A549 (cell line): ENCODE measurements around the gene LSM7. TPM values are rescaled to one million over a fixed set of nuclear protein-coding genes. Genes with fewer than 3 reads are reported as not detected.

ENCODE experiments used
- ATAC-seq, 2 experiments: fragments of 200-7000 bp in 1 of 2; fragments of >200 bp in 1 of 2; cut with Nextera tagmentation in 1 of 2; cut with Tn5 transposase in 1 of 2; 3 replicates each; pipeline versions ENCODE4 v1.8.0 to v1.9.1; 2018 to 2020; ENCODE audit warnings: mild to moderate bottlenecking in 1 of 2, moderate library complexity in 1 of 2
- CTCF ChIA-PET: fragments of 300-600 bp; sonication (Branson Sonifier 250); formaldehyde crosslinking; extraction: SDS; loops from one replicate; lab custom pipeline; 2021; ENCODE audit warnings: antibody characterized with exemption, inconsistent platforms; lab: Yijun Ruan, JAX
- POLR2A ChIA-PET: fragments of 350-600 bp; formaldehyde crosslinking; extraction: SDS; loops from one replicate; lab custom pipeline; 2021; ENCODE audit warnings: antibody characterized with exemption, inconsistent platforms; lab: Yijun Ruan, JAX
- DNase-seq, 2 experiments: peaks; one replicate each; pipeline versions ENCODE4 v3.0.0 to v3.0.0-alpha.2; 2011 to 2016; ENCODE audit warnings: low read depth in 1 of 2, low spot score in 1 of 2
- FAIRE-seq: peaks from 2 replicates; lab custom pipeline; 2011; peaks lifted over from hg19 to GRCh38; lab: Jason Lieb, UNC
- H3K27ac ChIP-seq, 2 experiments: fragments of >200 bp; sonication (Bioruptor Twin); formaldehyde crosslinking; 3 replicates each; pipeline ENCODE4 v1.5.1; 2016 to 2017
- H3K4me1 ChIP-seq: fragments of >200 bp; sonication (Bioruptor Twin); formaldehyde crosslinking; 3 replicates; pipeline ENCODE4 v1.6.1; 2016
- H3K4me2 ChIP-seq: fragments of >200 bp; sonication (Bioruptor Twin); formaldehyde crosslinking; 3 replicates; pipeline ENCODE4 v1.6.1; 2016
- H3K4me3 ChIP-seq: fragments of >200 bp; sonication (Bioruptor Twin); formaldehyde crosslinking; 3 replicates; pipeline ENCODE4 v1.5.1; 2016
- H3K9me3 ChIP-seq: fragments of >200 bp; sonication (Bioruptor Twin); formaldehyde crosslinking; 3 replicates; pipeline ENCODE4 v1.6.1; 2016
- BHLHE40 ChIP-seq: IDR thresholded peaks from 2 replicates; pipeline ENCODE4 v1.6.1; 2012; ENCODE audit warnings: low read depth, low read length, inconsistent platforms
- EHF ChIP-seq: fragments of 250-450 bp; sonication (Bioruptor Pico); IDR thresholded peaks from 2 replicates; pipeline ENCODE4 v1.5.0; 2020; ENCODE audit warnings: mild to moderate bottlenecking
- EHMT2 ChIP-seq: fragments of 200-600 bp; sonication (generic); IDR thresholded peaks from 2 replicates; pipeline ENCODE4 v1.6.1; 2016; ENCODE audit warnings: antibody characterized with exemption, low read depth, mild to moderate bottlenecking, moderate library complexity
- FOXS1 ChIP-seq: fragments of 250-450 bp; sonication (Bioruptor Pico); IDR thresholded peaks from 2 replicates; pipeline ENCODE4 v1.5.0; 2020; ENCODE audit warnings: mild to moderate bottlenecking, moderate library complexity
- HOXA7 ChIP-seq: fragments of 250-450 bp; sonication (Bioruptor Pico); IDR thresholded peaks from 2 replicates; pipeline ENCODE4 v1.5.0; 2020; ENCODE audit warnings: mild to moderate bottlenecking, moderate library complexity
- HOXB13 ChIP-seq: fragments of 250-450 bp; sonication (Bioruptor Pico); IDR thresholded peaks from 2 replicates; pipeline ENCODE4 v1.5.0; 2020; ENCODE audit warnings: low read depth, mild to moderate bottlenecking, moderate library complexity
- JUN ChIP-seq, 2 experiments: fragments of >200 bp; sonication (Bioruptor Twin); formaldehyde crosslinking; IDR thresholded peaks; 2 replicates in 1 of 2; 3 replicates in 1 of 2; pipeline ENCODE4 v1.6.1; 2016 to 2017
- KDM5A ChIP-seq: fragments of 200-600 bp; sonication (generic); IDR thresholded peaks from 2 replicates; pipeline ENCODE4 v1.6.1; 2016; ENCODE audit warnings: antibody characterized with exemption, mild to moderate bottlenecking
- NPAS2 ChIP-seq: fragments of 250-450 bp; sonication (Bioruptor Pico); IDR thresholded peaks from 2 replicates; pipeline ENCODE4 v1.8.0; 2022; ENCODE audit warnings: mild to moderate bottlenecking, moderate library complexity, borderline replicate concordance
- PHF8 ChIP-seq: fragments of 200-600 bp; sonication (generic); IDR thresholded peaks from 2 replicates; pipeline ENCODE4 v1.6.1; 2016; ENCODE audit warnings: low read depth, mild to moderate bottlenecking, antibody characterized with exemption, moderate library complexity, borderline replicate concordance
- POLR2A ChIP-seq: IDR thresholded peaks from 2 replicates; pipeline ENCODE4 v1.6.1; 2012; ENCODE audit warnings: mild to moderate bottlenecking, low read length
- POLR2AphosphoS2 ChIP-seq: conservative IDR thresholded peaks from 2 replicates; pipeline ENCODE4 v1.6.1; 2012; ENCODE audit warnings: low read length, improper control_type of control experiment, inconsistent platforms
- RFX5 ChIP-seq: fragments of 450-650 bp; IDR thresholded peaks from 2 replicates; pipeline ENCODE4 v1.7.1; 2014; ENCODE audit warnings: antibody characterized with exemption, mild to moderate bottlenecking, moderate library complexity
- RNF2 ChIP-seq: fragments of 200-600 bp; sonication (generic); IDR thresholded peaks from 2 replicates; pipeline ENCODE4 v1.6.1; 2016; ENCODE audit warnings: low read depth, mild to moderate bottlenecking, antibody characterized with exemption, moderate library complexity, borderline replicate concordance
- SMC3 ChIP-seq: fragments of >200 bp; sonication (Bioruptor Twin); formaldehyde crosslinking; IDR thresholded peaks from 3 replicates; pipeline ENCODE4 v1.6.1; 2018; ENCODE audit warnings: inconsistent platforms
- SREBF2 ChIP-seq: fragments of 450-650 bp; IDR thresholded peaks from 2 replicates; pipeline ENCODE4 v1.6.1; 2014; ENCODE audit warnings: mild to moderate bottlenecking, moderate library complexity
- TFCP2L1 ChIP-seq: fragments of 250-450 bp; sonication (Bioruptor Pico); IDR thresholded peaks from 2 replicates; pipeline ENCODE4 v1.5.0; 2021; ENCODE audit warnings: mild to moderate bottlenecking
- ZNF302 ChIP-seq: fragments of 250-450 bp; sonication (Bioruptor Pico); IDR thresholded peaks from 2 replicates; pipeline ENCODE4 v1.9.0; 2021; ENCODE audit warnings: inconsistent platforms, mild to moderate bottlenecking, moderate library complexity
- ZSCAN20 ChIP-seq: fragments of 250-450 bp; sonication (Bioruptor Pico); IDR thresholded peaks from 2 replicates; pipeline ENCODE4 v1.8.0; 2022; ENCODE audit warnings: mild to moderate bottlenecking, moderate library complexity
- WGBS: methylation state at CpG from one replicate; pipeline ENCODE4 v1.1.6; 2017; ENCODE audit errors: missing lambda C conversion rate; 5-methylcytosine and 5-hydroxymethylcytosine counted together
- polyA plus RNA-seq, 4 experiments: library from polyadenylated mRNA; depleted of rRNA in 3 of 4; stranded (reverse); fragments of >200 nt; fragmentation: RNase III in 1 of 4; extraction: RNeasy Plus Mini Kit Qiagen cat#74134 plus additional on column Dnase treatment in 1 of 4; gene quantifications; 2 replicates in 3 of 4; 3 replicates in 1 of 4; pipeline ENCODE4 v1.2.3, GENCODE V29; 2011 to 2017
- TF ChIP-seq, protein P1 (sequence below): fragments of >200 bp; sonication (Bioruptor Twin); formaldehyde crosslinking; IDR thresholded peaks from 3 replicates; pipeline ENCODE4 v1.5.1; 2016
- TF ChIP-seq, protein P2 (sequence below): fragments of >200 bp; sonication (Bioruptor Twin); formaldehyde crosslinking; IDR thresholded peaks from 2 replicates; pipeline ENCODE4 v1.6.1; 2016
- TF ChIP-seq, protein P3 (sequence below): fragments of 250-450 bp; sonication (Bioruptor Pico); IDR thresholded peaks from 2 replicates; pipeline ENCODE4 v1.5.0; 2021; ENCODE audit warnings: mild to moderate bottlenecking, moderate library complexity, borderline replicate concordance
- TF ChIP-seq, protein P4 (sequence below): fragments of 450-650 bp; IDR thresholded peaks from 2 replicates; pipeline ENCODE4 v1.6.1; 2014; ENCODE audit warnings: antibody characterized with exemption

The LSM7 gene
- polyA plus RNA-seq, 2 of the 4 experiments (the other 2 are of a cell fraction) = 140 to 144 TPM

DNA sequence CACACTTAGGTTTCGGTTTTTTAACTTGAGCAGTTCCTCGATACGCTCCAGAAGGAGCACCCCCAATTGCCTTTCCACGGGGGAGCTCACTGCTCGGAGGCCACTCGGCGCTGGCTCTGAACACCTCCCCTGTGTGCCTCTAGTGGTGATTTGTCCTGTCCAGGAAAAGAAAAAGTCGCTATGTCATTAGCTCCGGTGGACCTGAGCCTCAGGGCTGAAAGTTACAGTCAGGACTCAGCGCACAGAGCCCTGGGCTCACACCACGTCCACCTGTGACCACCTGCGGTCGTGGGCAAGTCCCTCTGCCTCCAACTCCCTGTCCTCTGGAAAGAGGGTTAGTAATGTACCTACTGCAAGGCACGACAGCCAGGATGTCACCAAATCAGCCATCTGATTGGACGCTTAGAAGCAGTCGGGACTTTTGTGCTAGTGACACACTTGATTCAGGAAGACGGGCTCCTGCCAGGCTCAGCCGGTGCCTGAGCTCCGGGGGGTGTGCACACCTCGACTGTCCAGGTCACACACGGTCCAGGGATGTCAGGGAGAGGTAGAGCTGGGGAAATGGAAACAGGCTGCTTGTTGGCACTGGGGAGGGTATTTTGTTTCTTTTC lies 27.8 kb upstream of the LSM7 start:
- ATAC-seq = no peak; a peak in 1 of 6 replicates
- H3K27ac ChIP-seq = no peak overlapping the region
- CTCF ChIA-PET = interaction anchor here (1.3 kb wide), 1 partner anchor 36 kb away, joined by 4 read pairs; no protein-coding TSS in a partner anchor
- POLR2A ChIA-PET = no interaction called here
- FAIRE-seq = no peak
- TF ChIP-seq RFX5 = no peak
- no peak for TF ChIP-seq SMC3
- TF ChIP-seq, protein P1, sequence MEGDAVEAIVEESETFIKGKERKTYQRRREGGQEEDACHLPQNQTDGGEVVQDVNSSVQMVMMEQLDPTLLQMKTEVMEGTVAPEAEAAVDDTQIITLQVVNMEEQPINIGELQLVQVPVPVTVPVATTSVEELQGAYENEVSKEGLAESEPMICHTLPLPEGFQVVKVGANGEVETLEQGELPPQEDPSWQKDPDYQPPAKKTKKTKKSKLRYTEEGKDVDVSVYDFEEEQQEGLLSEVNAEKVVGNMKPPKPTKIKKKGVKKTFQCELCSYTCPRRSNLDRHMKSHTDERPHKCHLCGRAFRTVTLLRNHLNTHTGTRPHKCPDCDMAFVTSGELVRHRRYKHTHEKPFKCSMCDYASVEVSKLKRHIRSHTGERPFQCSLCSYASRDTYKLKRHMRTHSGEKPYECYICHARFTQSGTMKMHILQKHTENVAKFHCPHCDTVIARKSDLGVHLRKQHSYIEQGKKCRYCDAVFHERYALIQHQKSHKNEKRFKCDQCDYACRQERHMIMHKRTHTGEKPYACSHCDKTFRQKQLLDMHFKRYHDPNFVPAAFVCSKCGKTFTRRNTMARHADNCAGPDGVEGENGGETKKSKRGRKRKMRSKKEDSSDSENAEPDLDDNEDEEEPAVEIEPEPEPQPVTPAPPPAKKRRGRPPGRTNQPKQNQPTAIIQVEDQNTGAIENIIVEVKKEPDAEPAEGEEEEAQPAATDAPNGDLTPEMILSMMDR = no peak
- TF ChIP-seq EHMT2 = no peak
- TF ChIP-seq FOXS1 (CRISPR knock-in tag) = no peak
- TF ChIP-seq TFCP2L1 = no peak
- TF ChIP-seq, protein P2, sequence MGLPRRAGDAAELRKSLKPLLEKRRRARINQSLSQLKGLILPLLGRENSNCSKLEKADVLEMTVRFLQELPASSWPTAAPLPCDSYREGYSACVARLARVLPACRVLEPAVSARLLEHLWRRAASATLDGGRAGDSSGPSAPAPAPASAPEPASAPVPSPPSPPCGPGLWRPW = no peak
- no peak for TF ChIP-seq HOXA7
- no peak for TF ChIP-seq KDM5A
- TF ChIP-seq BHLHE40 = no peak
- TF ChIP-seq, protein P3, sequence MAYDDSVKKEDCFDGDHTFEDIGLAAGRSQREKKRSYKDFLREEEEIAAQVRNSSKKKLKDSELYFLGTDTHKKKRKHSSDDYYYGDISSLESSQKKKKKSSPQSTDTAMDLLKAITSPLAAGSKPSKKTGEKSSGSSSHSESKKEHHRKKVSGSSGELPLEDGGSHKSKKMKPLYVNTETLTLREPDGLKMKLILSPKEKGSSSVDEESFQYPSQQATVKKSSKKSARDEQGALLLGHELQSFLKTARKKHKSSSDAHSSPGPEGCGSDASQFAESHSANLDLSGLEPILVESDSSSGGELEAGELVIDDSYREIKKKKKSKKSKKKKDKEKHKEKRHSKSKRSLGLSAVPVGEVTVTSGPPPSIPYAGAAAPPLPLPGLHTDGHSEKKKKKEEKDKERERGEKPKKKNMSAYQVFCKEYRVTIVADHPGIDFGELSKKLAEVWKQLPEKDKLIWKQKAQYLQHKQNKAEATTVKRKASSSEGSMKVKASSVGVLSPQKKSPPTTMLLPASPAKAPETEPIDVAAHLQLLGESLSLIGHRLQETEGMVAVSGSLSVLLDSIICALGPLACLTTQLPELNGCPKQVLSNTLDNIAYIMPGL = no peak
- TF ChIP-seq POLR2A = no peak
- H3K4me2 ChIP-seq = no peak overlapping the region
- no peak overlapping the region for H3K4me3 ChIP-seq
- 76% methylated on average over 19 of the region's 21 CpGs for WGBS
- no peaks in the 10 kb centered on the region for H3K9me3 ChIP-seq
- DNase-seq = no peak
- no peaks in the 10 kb centered on the region for H3K4me1 ChIP-seq

DNA sequence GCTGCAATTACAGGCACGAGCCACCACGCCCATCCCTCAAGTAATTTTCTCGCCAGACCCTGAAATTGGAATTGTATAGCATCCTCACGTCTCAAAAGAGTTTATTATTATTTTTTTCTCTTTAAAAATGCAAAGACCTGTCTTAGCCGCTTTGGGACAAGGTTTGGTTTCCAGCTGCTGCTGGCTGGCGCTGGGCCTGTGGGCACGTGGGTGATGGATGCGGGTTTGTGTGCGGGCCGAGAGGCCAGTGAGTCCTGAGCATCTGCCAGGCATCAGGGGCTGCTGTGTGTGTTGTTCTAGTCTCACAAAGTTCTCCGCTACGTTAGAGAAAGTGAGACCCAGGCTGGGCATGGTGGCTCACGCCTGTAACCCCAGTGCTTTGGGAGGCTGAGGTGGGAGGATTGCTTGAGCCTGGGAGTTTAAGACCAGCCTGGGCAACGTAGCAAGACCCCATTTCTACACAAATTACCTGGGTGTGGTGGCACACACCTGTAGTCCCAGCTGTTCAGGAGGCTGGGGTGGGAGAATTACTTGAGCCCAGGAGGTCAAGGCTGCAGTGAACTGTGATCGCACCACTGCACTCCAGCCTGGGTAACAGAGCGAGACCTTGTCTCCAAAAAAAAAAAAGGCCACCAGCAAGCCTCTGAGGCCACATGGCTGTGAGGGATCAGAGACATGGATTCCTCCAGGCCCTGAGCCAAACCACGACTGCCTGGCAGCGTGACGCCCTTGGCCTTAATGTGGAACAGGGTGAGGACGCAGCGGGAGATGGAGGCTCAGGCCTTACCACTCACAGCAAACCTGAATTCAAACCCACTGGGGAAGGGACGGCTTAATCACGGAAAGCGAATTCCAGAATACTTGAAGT lies 27.0 kb upstream of the LSM7 start:
- DNase-seq = no peak
- ATAC-seq = no peak
- H3K4me2 ChIP-seq = no peak overlapping the region
- WGBS = 94% methylated on average over 22 of the region's 24 CpGs
- CTCF ChIA-PET = interaction anchor here (0.6 to 1.3 kb wide), 2 partner anchors 37 to 336 kb away, joined by 3 to 4 read pairs; no protein-coding TSS in a partner anchor
- TF ChIP-seq PHF8 = no peak
- TF ChIP-seq ZNF302 (CRISPR knock-in tag) = no peak
- TF ChIP-seq EHMT2 = no peak
- TF ChIP-seq ZSCAN20 = no peak
- TF ChIP-seq SREBF2 = no peak
- TF ChIP-seq, protein P3 = no peak
- TF ChIP-seq RNF2 = no peak
- no peak for TF ChIP-seq NPAS2 (CRISPR knock-in tag)
- no peak for TF ChIP-seq POLR2AphosphoS2
- TF ChIP-seq HOXB13 = no peak
- TF ChIP-seq EHF (CRISPR knock-in tag) = no peak
- no peak for TF ChIP-seq BHLHE40
- TF ChIP-seq JUN (IDR thresholded peaks at IDR 0.05) = no peak
- TF ChIP-seq, protein P4, sequence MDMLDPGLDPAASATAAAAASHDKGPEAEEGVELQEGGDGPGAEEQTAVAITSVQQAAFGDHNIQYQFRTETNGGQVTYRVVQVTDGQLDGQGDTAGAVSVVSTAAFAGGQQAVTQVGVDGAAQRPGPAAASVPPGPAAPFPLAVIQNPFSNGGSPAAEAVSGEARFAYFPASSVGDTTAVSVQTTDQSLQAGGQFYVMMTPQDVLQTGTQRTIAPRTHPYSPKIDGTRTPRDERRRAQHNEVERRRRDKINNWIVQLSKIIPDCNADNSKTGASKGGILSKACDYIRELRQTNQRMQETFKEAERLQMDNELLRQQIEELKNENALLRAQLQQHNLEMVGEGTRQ = no peak
- no peak for TF ChIP-seq FOXS1 (CRISPR knock-in tag)
- H3K27ac ChIP-seq = no peak overlapping the region
- POLR2A ChIA-PET = no interaction called here
- no peak overlapping the region for H3K4me3 ChIP-seq
- no peaks in the 10 kb centered on the region for H3K9me3 ChIP-seq
- FAIRE-seq = no peak
- no peaks in the 10 kb centered on the region for H3K4me1 ChIP-seq
